Hypothalamus (tissue), 51 donors: ENCODE results near the gene CLEC14A.

Experiments
- DNase-seq, 51 donors: peaks; one replicate each; lab custom pipeline; 2025; lab: John Stamatoyannopoulos, UW

Gene CLEC14A

GRCh38 chr14:38252066-38252710 lies 3.7 kb downstream of the CLEC14A start:
- DNase-seq, result no peak

DNA sequence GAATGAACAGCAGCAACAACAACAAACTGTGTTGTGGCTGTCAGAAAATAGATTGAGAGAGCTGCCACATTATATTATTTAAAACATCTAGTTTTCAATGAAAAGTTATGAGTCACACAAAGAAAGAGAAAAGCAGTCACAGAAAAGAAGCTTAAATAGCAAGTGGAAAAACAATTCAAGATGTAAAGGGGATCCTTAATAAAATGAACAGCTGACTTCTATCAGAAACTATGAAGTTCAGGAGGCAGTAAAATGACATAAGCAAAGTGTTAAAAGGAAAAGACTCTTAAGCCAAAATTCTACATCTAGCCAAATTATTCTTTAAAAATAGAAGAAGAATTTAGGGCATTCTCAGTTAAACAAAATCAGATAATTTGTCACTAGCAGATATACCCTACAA lies 5.6 kb downstream of the CLEC14A start:
- no peak for DNase-seq

DNA sequence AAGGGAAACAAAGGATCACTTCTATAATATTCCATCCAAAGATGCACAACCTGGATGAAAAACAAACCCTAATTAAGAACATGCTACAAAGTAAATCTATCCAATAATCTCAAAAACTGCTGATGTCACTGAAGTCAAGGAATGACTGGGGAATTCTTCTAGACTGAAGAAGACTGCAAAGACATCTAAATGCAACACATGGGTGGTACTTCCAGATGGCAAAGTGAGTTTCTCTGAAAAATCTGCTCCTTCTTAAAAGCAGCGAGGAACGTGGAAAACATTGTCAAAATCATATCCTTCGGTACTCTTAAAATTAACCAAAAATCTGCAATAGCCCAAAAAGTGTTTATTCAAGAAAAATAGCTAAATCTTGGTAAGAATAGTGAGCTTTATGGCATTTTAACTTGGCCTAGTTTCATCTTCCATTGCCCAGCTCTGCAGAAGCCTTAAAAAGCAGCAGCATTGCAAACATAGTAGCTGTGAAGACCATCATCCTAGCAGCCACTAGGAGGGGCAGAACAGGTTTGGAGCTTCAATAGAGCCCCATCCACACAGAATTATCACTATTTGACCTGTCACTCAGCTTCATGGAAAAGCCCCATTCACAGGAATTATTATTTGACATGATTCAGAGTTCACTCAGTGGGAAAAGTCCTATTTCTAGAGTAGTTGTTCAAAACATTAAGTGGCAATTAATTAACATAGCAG lies 7.4 kb downstream of the CLEC14A start:
- DNase-seq, result no peak

GRCh38 chr14:38243696-38244240 lies 12.1 kb downstream of the CLEC14A start:
- no peak for DNase-seq

DNA sequence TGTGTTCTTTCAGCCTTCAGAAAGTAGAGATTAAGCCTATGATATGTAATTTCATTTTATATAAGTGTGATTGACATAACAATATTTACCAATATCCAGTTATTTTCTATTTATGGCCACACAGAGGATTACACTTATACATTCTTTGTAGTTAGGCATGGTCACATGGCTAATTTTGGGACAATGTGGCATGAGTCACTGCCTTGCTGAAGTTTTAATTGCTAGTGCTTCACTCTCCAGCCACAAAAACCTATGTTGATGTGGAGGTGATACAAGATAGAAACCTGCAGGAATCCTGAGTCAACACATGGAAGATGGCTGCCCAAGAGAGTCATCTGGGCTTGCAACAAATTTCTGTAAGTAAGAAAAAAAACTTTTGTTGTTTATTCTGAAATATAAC lies 17.0 kb downstream of the CLEC14A start:
- DNase-seq, result no peak

DNA sequence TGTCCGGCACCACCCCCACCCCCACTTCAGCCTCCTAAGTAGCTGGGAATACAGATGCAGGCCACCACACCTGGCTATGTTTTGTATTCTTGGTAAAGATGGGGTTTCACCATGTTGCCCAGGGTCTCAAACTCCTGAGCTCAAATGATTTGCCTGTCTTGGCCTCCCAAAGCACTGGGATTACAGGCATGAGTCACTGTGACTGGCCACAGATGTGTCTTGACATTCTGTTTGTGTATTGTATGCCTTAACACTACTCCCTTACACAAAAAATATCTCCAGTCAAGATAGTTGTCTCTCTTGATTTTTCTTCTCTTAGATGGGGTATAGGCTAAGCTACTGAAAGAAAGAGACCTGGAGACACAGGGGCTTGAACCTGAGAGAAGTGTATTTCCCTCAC lies 17.6 kb downstream of the CLEC14A start:
- DNase-seq, result no peak

DNA sequence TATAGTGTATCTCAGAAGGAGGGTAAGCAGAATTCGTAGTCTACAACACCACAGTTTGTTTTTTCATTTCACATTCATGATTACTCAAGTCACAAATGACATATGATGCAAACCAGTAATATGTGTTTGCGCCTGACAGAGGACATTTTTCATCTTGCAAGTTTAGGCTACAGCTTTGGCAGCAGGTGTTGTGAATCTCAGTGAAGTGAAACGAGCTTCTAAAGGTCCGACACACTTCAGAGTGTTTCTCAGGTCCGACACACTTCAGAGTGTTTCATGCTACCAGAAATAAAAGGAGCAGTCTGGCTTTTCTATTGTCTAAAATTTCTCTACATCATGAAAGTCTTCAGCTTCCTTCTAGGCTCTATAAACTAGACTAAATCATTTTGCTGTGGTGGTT lies 22.7 kb downstream of the CLEC14A start:
- no peak for DNase-seq

DNA sequence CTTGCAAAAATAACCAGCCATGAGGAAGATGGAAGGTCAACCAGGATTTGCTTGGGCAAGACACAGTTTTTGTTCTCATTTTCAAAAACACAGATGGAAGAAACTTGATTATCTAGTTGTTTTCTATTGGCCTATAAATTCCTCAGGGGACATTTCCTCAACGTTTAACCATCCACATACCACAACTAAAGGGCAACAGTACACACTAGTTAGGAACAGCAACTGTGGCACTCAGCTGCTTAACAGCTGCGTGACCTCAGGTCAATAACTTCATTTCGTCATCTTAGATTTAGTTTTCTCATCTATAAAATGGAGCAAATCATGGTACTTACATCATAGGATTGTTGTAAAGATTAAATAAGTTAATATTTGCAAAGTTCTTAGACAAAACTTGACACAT lies 29.5 kb downstream of the CLEC14A start:
- DNase-seq, result no peak

DNA sequence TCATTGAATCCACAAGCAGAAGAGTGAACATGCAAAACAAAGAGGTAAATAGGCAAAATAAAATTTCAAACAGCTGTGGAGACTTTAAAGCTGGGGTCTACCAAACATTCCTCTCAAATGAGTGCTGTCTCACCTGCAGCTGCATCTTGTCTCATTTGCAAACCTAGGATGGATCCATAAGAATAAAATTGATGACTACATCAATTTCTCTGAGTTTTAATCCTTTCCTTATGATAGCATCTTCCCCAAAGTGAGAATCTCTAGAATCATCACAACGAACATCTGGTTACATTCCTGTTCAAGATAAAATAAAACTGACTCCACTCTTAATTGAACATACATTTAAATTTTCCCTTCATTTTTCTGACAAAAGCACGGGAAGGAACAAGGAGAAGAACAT lies 29.9 kb downstream of the CLEC14A start:
- no peak for DNase-seq

DNA sequence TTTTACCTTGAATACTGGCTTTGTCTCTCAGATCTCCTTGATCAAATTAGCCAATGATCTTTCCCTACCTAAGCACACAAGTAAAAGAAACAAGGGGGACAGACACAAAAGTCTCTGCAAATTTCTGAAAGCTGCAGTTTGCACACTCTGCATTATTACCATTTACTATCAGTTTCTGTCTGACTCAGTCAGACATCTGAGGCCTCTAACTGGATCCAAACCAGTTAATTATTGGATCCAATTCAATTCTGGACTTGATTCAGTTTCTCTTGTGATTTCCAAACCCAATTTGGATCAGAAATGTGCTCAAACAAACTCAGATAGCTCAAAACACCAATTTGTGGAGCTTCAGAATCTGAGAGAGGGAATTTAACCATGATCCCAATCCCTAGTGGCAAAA lies 31.6 kb downstream of the CLEC14A start:
- DNase-seq, result no peak

- no peak for DNase-seq
Observed at GRCh38 chr14:38221077-38221476, 34.8 kb downstream of the CLEC14A start.

- DNase-seq, result no peak
Observed at GRCh38 chr14:38217553-38217952, 38.3 kb downstream of the CLEC14A start.

GRCh38 chr14:38213001-38213400 lies 42.9 kb downstream of the CLEC14A start:
- no peak for DNase-seq

DNA sequence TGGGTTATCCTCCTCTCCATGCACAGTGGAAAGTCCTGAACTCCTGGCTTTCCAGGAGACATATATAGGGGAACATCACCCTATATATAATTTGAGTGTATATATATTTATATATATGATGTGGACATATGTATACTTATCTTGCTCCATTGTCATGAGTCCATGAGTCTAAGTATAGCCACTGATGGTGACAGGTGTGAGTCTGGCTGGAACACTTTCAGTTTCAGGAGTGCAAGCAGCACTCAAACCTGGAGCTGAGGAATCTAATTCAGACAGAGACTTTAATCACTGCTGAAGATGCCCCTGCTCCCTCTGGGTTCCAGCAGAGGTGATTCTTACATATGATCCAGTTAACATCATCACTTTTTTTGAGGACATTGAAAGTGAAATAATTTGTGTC lies 43.8 kb downstream of the CLEC14A start:
- no peak for DNase-seq

GRCh38 chr14:38211255-38211735 lies 44.6 kb downstream of the CLEC14A start:
- no peak for DNase-seq

- peak in 1 of 51 donors; percentile 2 for DNase-seq
Observed at GRCh38 chr14:38210587-38211216, 45.2 kb downstream of the CLEC14A start.

- peak in 1 of 51 donors; percentile 59 for DNase-seq
Observed at GRCh38 chr14:38209572-38210557, 46.0 kb downstream of the CLEC14A start.

DNA sequence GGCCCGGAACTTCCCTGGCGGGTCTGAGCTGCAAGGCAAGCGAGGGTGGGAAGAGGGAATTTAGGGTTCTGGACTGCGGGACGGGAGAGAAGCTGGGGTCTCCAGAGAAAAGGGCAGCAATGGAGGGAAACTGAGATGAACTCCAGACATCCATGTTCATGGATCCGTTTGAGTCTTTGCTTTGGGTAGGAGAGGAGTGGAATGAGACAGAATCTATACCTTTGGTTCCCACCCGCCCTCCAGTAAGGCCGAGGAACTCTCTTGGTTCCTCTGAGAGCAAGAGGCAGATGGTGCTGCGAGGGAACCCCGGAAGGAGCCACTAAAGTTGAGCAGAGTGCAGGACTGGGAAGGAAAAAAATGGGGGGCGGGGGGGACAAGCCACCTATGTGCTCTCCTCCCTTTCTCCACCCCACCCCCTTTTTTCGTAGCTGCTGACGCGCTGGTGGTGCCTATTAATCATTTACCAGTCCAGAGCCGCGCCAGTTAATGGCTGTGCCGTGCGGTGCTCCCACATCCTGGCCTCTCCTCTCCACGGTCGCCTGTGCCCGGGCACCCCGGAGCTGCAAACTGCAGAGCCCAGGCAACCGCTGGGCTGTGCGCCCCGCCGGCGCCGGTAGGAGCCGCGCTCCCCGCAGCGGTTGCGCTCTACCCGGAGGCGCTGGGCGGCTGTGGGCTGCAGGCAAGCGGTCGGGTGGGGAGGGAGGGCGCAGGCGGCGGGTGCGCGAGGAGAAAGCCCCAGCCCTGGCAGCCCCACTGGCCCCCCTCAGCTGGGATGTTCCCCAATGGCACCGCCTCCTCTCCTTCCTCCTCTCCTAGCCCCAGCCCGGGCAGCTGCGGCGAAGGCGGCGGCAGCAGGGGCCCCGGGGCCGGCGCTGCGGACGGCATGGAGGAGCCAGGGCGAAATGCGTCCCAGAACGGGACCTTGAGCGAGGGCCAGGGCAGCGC lies 47.0 kb downstream of the CLEC14A start:
- DNase-seq, result peak in 9 of 51 donors; percentile 20 to 51 (median 28)
